ENCODE measurements around the gene ERICH6B.
"Not testable (repeated sequence)": the region's sequence is repeated elsewhere in the genome, so short reads cannot be mapped to it uniquely, and the experiment has no call there.

Gene ERICH6B

GRCh38 chr13:45615501-45616101 is at the start of gene ERICH6B:
ERICH6B (minus strand) TSS chr13:45615739; CDS start chr13:45597005, 18,734 bp downstream.
- DNase-seq: peak; percentile 1

- not testable (repeated sequence) for DNase-seq
Observed at GRCh38 chr13:45662903-45663302, 47.4 kb upstream of the ERICH6B start.

- no peak for DNase-seq
Observed at GRCh38 chr13:45662162-45662561, 46.6 kb upstream of the ERICH6B start.

GRCh38 chr13:45660458-45660857 is 44.9 kb upstream of the ERICH6B start:
- not testable (repeated sequence) for DNase-seq

GRCh38 chr13:45659536-45659935 is 44.0 kb upstream of the ERICH6B start:
- no peak for DNase-seq

GRCh38 chr13:45658586-45659235 is 43.2 kb upstream of the ERICH6B start:
- no peak for DNase-seq

- DNase-seq: no peak
Observed at GRCh38 chr13:45654633-45655349, 39.3 kb upstream of the ERICH6B start.

GRCh38 chr13:45645263-45645662 is 29.7 kb upstream of the ERICH6B start:
- DNase-seq: not testable (repeated sequence)

- not testable (repeated sequence) for DNase-seq
Observed at GRCh38 chr13:45642159-45642558, 26.6 kb upstream of the ERICH6B start.

- not testable (repeated sequence) for DNase-seq
Observed at GRCh38 chr13:45635291-45635690, 19.8 kb upstream of the ERICH6B start.

GRCh38 chr13:45630791-45631190 is 15.3 kb upstream of the ERICH6B start:
- DNase-seq: peak; percentile 1

- DNase-seq: no peak
Observed at GRCh38 chr13:45629940-45630339, 14.4 kb upstream of the ERICH6B start.

GRCh38 chr13:45628094-45628493 is 12.6 kb upstream of the ERICH6B start:
- DNase-seq: no peak

GRCh38 chr13:45627656-45628055 is 12.1 kb upstream of the ERICH6B start:
- no peak for DNase-seq

- no peak for DNase-seq
Observed at GRCh38 chr13:45626731-45627374, 11.3 kb upstream of the ERICH6B start.

GRCh38 chr13:45623516-45624090 is 8.1 kb upstream of the ERICH6B start:
- DNase-seq: no peak

GRCh38 chr13:45621950-45622349 is 6.4 kb upstream of the ERICH6B start:
- no peak for DNase-seq

GRCh38 chr13:45607931-45608330 is 7.6 kb downstream of the ERICH6B start:
- no peak for DNase-seq

- no peak for DNase-seq
Observed at GRCh38 chr13:45604892-45605291, 10.6 kb downstream of the ERICH6B start.

- DNase-seq: no peak
Observed at GRCh38 chr13:45603338-45603737, 12.2 kb downstream of the ERICH6B start.

GRCh38 chr13:45602183-45603170 is 13.1 kb downstream of the ERICH6B start:
- no peak for DNase-seq

GRCh38 chr13:45601680-45602079 is 13.9 kb downstream of the ERICH6B start:
- DNase-seq: no peak

All from T1000 (cell line).